ENCODE data around the gene ATP6V1F. TPM values are rescaled to one million over a fixed set of nuclear protein-coding genes. Genes with fewer than 3 reads are reported as not detected.

The ATP6V1F gene
- total and polyA plus RNA-seq, 11 donors, result 91.6 to 198 (median 122) TPM

DNA sequence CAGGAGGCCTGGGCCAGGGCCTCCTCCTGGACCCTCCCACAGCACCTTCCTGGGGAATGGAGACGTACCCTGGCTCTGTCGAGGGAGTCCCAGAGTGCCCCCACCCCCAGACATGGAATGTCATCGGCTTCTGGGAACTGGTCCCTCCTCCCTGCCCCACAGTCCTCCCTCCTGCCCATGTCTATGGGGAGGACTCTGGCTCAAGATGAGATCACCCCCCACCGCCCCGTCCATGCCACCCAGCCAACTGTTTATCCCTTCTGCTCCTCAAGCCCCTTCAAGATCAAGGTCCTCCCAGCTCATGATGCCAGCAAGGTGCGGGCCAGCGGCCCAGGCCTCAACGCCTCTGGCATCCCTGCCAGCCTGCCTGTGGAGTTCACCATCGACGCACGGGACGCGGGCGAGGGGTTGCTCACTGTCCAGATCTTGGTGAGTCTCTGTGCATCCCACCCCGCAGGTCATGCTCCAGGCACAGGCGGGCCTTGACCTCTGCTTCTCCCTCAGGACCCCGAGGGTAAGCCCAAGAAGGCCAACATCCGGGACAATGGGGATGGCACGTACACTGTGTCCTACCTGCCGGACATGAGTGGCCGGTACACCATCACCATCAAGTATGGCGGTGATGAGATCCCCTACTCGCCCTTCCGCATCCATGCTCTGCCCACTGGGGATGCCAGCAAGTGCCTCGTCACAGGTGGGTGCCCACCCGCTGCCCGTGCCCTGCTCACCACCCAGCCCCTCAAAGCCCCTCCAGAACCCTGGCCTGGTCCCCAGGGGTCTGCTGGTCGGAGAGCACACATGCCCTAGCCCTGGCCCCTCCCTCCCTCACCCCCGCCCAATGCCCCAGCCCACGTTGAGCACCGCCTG is 14.1 kb upstream of the ATP6V1F start:
- ATAC-seq (peak in 2 of 4 donors; percentile 1), DNase-seq (no peak)
- 83 to 90% (median 85%) methylated on average over 28 to 31 of the region's 31 CpGs for WGBS, 4 donors
- intact Hi-C loops (cut with DNase I), result no loop called here
- H3K9me3 ChIP-seq, result no peaks in the 10 kb centered on the region
- H3K4me3 ChIP-seq, result no peak overlapping the region
- H3K4me1 ChIP-seq, result peaks cover 0 to 4% (median 0%) of the 10 kb centered on the region in 12 donors
- H3K27me3 ChIP-seq, result no peaks in the 10 kb centered on the region
- no peak for TF ChIP-seq POLR2A (IDR thresholded peaks at IDR 0.05)
- TF ChIP-seq, protein P1, sequence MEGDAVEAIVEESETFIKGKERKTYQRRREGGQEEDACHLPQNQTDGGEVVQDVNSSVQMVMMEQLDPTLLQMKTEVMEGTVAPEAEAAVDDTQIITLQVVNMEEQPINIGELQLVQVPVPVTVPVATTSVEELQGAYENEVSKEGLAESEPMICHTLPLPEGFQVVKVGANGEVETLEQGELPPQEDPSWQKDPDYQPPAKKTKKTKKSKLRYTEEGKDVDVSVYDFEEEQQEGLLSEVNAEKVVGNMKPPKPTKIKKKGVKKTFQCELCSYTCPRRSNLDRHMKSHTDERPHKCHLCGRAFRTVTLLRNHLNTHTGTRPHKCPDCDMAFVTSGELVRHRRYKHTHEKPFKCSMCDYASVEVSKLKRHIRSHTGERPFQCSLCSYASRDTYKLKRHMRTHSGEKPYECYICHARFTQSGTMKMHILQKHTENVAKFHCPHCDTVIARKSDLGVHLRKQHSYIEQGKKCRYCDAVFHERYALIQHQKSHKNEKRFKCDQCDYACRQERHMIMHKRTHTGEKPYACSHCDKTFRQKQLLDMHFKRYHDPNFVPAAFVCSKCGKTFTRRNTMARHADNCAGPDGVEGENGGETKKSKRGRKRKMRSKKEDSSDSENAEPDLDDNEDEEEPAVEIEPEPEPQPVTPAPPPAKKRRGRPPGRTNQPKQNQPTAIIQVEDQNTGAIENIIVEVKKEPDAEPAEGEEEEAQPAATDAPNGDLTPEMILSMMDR (IDR thresholded peaks at IDR 0.05), result no peak
- H3K27ac ChIP-seq, result no peak overlapping the region
- H3K36me3 ChIP-seq, result peaks cover 4 to 100% (median 97%) of the 10 kb centered on the region in 9 donors

DNA sequence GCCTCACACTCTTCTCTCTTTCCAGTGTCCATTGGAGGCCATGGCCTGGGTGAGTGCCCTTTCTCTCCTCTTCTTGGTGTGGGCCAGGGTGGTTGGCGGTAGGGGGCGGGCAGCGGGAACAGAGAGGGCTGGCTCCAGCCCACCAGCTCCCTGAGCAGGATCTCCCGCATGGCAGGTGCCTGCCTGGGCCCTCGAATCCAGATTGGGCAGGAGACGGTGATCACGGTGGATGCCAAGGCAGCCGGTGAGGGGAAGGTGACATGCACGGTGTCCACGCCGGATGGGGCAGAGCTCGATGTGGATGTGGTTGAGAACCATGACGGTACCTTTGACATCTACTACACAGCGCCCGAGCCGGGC is 13.5 kb upstream of the ATP6V1F start:
- WGBS, 4 donors, result 81 to 96% (median 93%) methylated on average over 13 to 16 of the region's 16 CpGs
- H3K4me1 ChIP-seq, result peaks cover 0 to 4% (median 0%) of the 10 kb centered on the region in 12 donors
- no peak overlapping the region for H3K4me3 ChIP-seq
- H3K36me3 ChIP-seq, result peaks cover 4 to 100% (median 97%) of the 10 kb centered on the region in 9 donors
- no peak for TF ChIP-seq POLR2A (IDR thresholded peaks at IDR 0.05)
- TF ChIP-seq, protein P1 (IDR thresholded peaks at IDR 0.05), result no peak
- no peak for ATAC-seq
- intact Hi-C loops (cut with DNase I), result no loop called here
- peak overlapping the region in 1 of 12 donors; percentile 31 for H3K27ac ChIP-seq
- H3K9me3 ChIP-seq, result no peaks in the 10 kb centered on the region
- no peak for DNase-seq
- H3K27me3 ChIP-seq, result no peaks in the 10 kb centered on the region

DNA sequence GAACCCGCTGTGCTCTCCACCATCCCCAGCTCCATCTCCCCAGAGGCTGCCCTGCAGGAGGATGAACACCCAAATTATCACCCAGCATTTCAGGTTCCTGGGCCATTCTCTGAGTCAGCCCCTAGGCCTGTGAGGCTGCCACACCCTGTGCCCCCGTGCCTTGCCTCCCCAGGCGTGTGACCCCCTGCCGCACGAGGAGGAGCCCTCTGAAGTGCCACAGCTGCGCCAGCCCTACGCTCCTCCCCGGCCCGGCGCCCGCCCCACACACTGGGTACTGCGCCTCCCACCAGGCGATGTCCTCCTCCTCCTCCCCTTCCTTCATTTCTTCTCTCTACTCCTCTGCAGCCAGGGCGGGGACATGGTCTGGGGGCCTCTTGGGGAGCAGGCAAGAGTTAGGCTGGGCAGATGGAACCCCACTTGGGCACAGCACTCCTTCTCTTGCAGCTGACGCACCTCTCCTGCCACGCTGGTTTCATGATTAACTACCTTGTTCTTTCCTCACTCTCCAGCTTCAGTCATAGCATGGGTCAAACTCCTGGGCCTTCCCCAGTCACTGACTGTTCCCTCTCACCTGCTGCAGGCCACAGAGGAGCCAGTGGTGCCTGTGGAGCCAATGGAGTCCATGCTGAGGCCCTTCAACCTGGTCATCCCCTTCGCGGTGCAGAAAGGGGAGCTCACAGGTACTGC is 12.7 kb upstream of the ATP6V1F start:
- DNase-seq (no peak), ATAC-seq (no peak)
- Histone ChIP-seq H3K4me3 (no peak overlapping the region), H3K4me1 (peaks cover 0 to 3% (median 0%) of the 10 kb centered on the region in 12 donors), H3K9me3 (no peaks in the 10 kb centered on the region), H3K36me3 (peaks cover 4 to 100% (median 97%) of the 10 kb centered on the region in 9 donors), H3K27ac (no peak overlapping the region), H3K27me3 (no peaks in the 10 kb centered on the region)
- 93 to 95% (median 94%) methylated on average over 15 to 18 of the region's 18 CpGs for WGBS, 4 donors
- TF ChIP-seq, protein P1 (IDR thresholded peaks at IDR 0.05), result no peak
- no peak for TF ChIP-seq POLR2A (IDR thresholded peaks at IDR 0.05)
- intact Hi-C loops (cut with DNase I), result no loop called here
